RWPE2 (cell line): ENCODE results near the gene MADD.

Experiments
- ATAC-seq: fragments of 200-7000 bp; cut with Tn5 transposase; 3 replicates; pipeline ENCODE4 v1.9.1; 2021; ENCODE audit warnings: low read depth
- DNase-seq: peaks from one replicate; pipeline ENCODE4 v3.0.0-alpha.2; 2020; ENCODE audit warnings: low spot score
- H3K27ac ChIP-seq: fragments of 450-650 bp; 2 replicates; pipeline ENCODE4 v1.5.1; 2017; ENCODE audit warnings: mild to moderate bottlenecking; ENCODE audit not compliant: poor library complexity, severe bottlenecking
- H3K27me3 ChIP-seq: fragments of 250-450 bp; sonication (Bioruptor Pico); 2 replicates; pipeline ENCODE4 v1.5.1; 2021; ENCODE audit warnings: mild to moderate bottlenecking, moderate library complexity; ENCODE audit not compliant: insufficient read depth, poor library complexity, severe bottlenecking
- H3K36me3 ChIP-seq: fragments of 250-450 bp; sonication (Bioruptor Pico); 2 replicates; pipeline ENCODE4 v1.5.1; 2020; ENCODE audit warnings: low read depth, mild to moderate bottlenecking, moderate library complexity
- H3K4me1 ChIP-seq: fragments of 250-450 bp; sonication (Bioruptor Pico); 2 replicates; pipeline ENCODE4 v1.5.1; 2021; ENCODE audit warnings: mild to moderate bottlenecking, moderate library complexity; ENCODE audit not compliant: insufficient read depth, poor library complexity, severe bottlenecking
- H3K4me3 ChIP-seq: fragments of 250-450 bp; sonication (Bioruptor Pico); 2 replicates; pipeline ENCODE4 v1.5.1; 2021; ENCODE audit warnings: mild to moderate bottlenecking, moderate library complexity; ENCODE audit not compliant: severe bottlenecking
- H3K9me3 ChIP-seq: fragments of 250-450 bp; sonication (Bioruptor Pico); 2 replicates; pipeline ENCODE4 v1.5.1; 2021; ENCODE audit warnings: mild to moderate bottlenecking, moderate library complexity; ENCODE audit not compliant: severe bottlenecking
- CTCF ChIP-seq: fragments of 450-650 bp; IDR thresholded peaks from one replicate; pipeline ENCODE4 v1.5.1; 2017; ENCODE audit warnings: mild to moderate bottlenecking, moderate library complexity; ENCODE audit not compliant: poor library complexity, severe bottlenecking

Gene MADD

GRCh38 chr11:47353978-47354774 is 84.2 kb downstream of the MADD start:
- Histone ChIP-seq H3K9me3 (no peaks in the 10 kb centered on the region), H3K4me1 (no peaks in the 10 kb centered on the region), H3K36me3 (no peaks in the 10 kb centered on the region), H3K4me3 (no peak overlapping the region), H3K27me3 (no peaks in the 10 kb centered on the region), H3K27ac (no peak overlapping the region)
- no peak for DNase-seq
- no peak for ATAC-seq
- TF ChIP-seq CTCF: no peak

- Histone ChIP-seq H3K27me3 (no peaks in the 10 kb centered on the region), H3K9me3 (no peaks in the 10 kb centered on the region), H3K27ac (no peak overlapping the region), H3K4me1 (no peaks in the 10 kb centered on the region), H3K4me3 (peak overlapping the region; percentile 15), H3K36me3 (no peaks in the 10 kb centered on the region)
- DNase-seq (no peak), ATAC-seq (no peak; the same call in 2 of the 3 replicates)
- no peak for TF ChIP-seq CTCF
These were observed 85.0 kb downstream of the MADD start for GRCh38 chr11:47354913-47355282.

GRCh38 chr11:47355283-47356128 is 85.6 kb downstream of the MADD start:
- DNase-seq: peak; percentile 91

GRCh38 chr11:47356129-47356997 is 86.4 kb downstream of the MADD start:
- Histone ChIP-seq H3K27ac (no peak overlapping the region), H3K27me3 (no peaks in the 10 kb centered on the region), H3K9me3 (no peaks in the 10 kb centered on the region), H3K4me1 (no peaks in the 10 kb centered on the region), H3K36me3 (no peaks in the 10 kb centered on the region), H3K4me3 (no peak overlapping the region)
- DNase-seq (no peak), ATAC-seq (no peak)
- TF ChIP-seq CTCF: no peak

More at GRCh38 chr11:47355283-47356128, 85.6 kb downstream of the MADD start:
- Histone ChIP-seq H3K27ac (no peak overlapping the region), H3K9me3 (no peaks in the 10 kb centered on the region), H3K27me3 (no peaks in the 10 kb centered on the region), H3K36me3 (no peaks in the 10 kb centered on the region), H3K4me3 (peak overlapping the region; percentile 15), H3K4me1 (no peaks in the 10 kb centered on the region)
- TF ChIP-seq CTCF: peak; percentile 97
- ATAC-seq: peak; percentile 82
